GM12878 (cell line): ENCODE measurements around the gene IFI6. TPM values are rescaled to one million over a fixed set of nuclear protein-coding genes. Genes with fewer than 3 reads are reported as not detected.
"Not testable (repeated sequence)": the region's sequence is repeated elsewhere in the genome, so short reads cannot be mapped to it uniquely, and the experiment has no call there.

Experiments
- ATAC-seq: fragments of 200-7000 bp; cut with Tn5 transposase; 3 replicates; pipeline ENCODE4 v1.9.1; 2020; ENCODE audit warnings: mild to moderate bottlenecking, moderate library complexity
- BruUV-seq: library from RNA; stranded (reverse); fragments of 400-500 nt; replicated peaks from 2 replicates; lab custom pipeline; 2021; lab: Mats Ljungman, UMichigan
- CTCF ChIA-PET: fragments of 300-600 bp; sonication (Branson Sonifier 250); formaldehyde crosslinking; extraction: SDS; loops from one replicate; lab custom pipeline; 2021; ENCODE audit warnings: inconsistent platforms; lab: Yijun Ruan, JAX
- POLR2A ChIA-PET: fragments of 350-600 bp; formaldehyde crosslinking; extraction: SDS; loops from one replicate; lab custom pipeline; 2021; ENCODE audit warnings: inconsistent platforms; lab: Charles Lee
- RAD21 ChIA-PET: fragments of 300-600 bp; sonication (Branson Sonifier 250); formaldehyde crosslinking; loops from one replicate; lab custom pipeline; 2023; ENCODE audit warnings: antibody characterized with exemption; ENCODE audit not compliant: unreplicated experiment; lab: Charles Lee
- SMC1A ChIA-PET: fragments of 300-600 bp; sonication (Branson Sonifier 250); formaldehyde crosslinking; loops from one replicate; lab custom pipeline; 2023; ENCODE audit not compliant: unreplicated experiment, uncharacterized antibody; lab: Charles Lee
- DNase-seq: peaks from one replicate; pipeline ENCODE4 v3.0.0-alpha.2; 2011; ENCODE audit warnings: low read depth, low spot score
- FAIRE-seq: peaks from 3 replicates; lab custom pipeline; 2011; peaks lifted over from hg19 to GRCh38; lab: Jason Lieb, UNC
- H2AFZ ChIP-seq: 2 replicates; pipeline ENCODE4 v1.6.0; 2011; ENCODE audit warnings: low read depth, low read length, control low read depth; ENCODE audit not compliant: control insufficient read depth
- H3K27ac ChIP-seq: 2 replicates; pipeline ENCODE4 v1.5.1; 2011; ENCODE audit warnings: control low read depth; ENCODE audit not compliant: control insufficient read depth, insufficient read depth
- H3K27me3 ChIP-seq, 2 experiments: replicated peaks in 1 of 2; 2 replicates each; pipeline versions ENCODE4 v1.6.0 to v1.6.1; 2011; ENCODE audit warnings: low read length in 1 of 2; ENCODE audit not compliant: control insufficient read depth in 2 of 2, insufficient read depth in 2 of 2
- H3K36me3 ChIP-seq, 2 experiments: 2 replicates each; pipeline ENCODE4 v1.5.1; 2011; ENCODE audit warnings: low read length in 1 of 2; ENCODE audit not compliant: control insufficient read depth in 2 of 2, insufficient read depth in 2 of 2
- H3K4me1 ChIP-seq: 2 replicates; pipeline ENCODE4 v1.6.1; 2011; ENCODE audit warnings: mild to moderate bottlenecking, low read length, moderate library complexity, mixed read lengths; ENCODE audit not compliant: control insufficient read depth, insufficient read depth
- H3K4me2 ChIP-seq: 2 replicates; pipeline ENCODE4 v1.6.0; 2011; ENCODE audit warnings: control low read depth; ENCODE audit not compliant: control insufficient read depth, insufficient read depth
- H3K4me3 ChIP-seq: fragments of 200-600 bp; sonication (generic); 2 replicates; pipeline ENCODE4 v1.5.1; 2016
- H3K79me2 ChIP-seq: 2 replicates; pipeline ENCODE4 v1.6.0; 2011; ENCODE audit warnings: low read length; ENCODE audit not compliant: control insufficient read depth, insufficient read depth
- H3K9ac ChIP-seq: 2 replicates; pipeline ENCODE4 v1.8.0; 2011; ENCODE audit warnings: low read length, control low read depth, mixed read lengths; ENCODE audit not compliant: control insufficient read depth, insufficient read depth
- H3K9me3 ChIP-seq: replicated peaks from 3 replicates; pipeline ENCODE4 v1.5.1; 2011; ENCODE audit warnings: mild to moderate bottlenecking, low read length; ENCODE audit not compliant: control insufficient read depth, insufficient read depth
- H4K20me1 ChIP-seq: 2 replicates; pipeline ENCODE4 v1.6.0; 2011; ENCODE audit not compliant: control insufficient read depth, insufficient read depth
- CREM ChIP-seq: IDR thresholded peaks from 2 replicates; pipeline ENCODE4 v1.6.1; 2014; ENCODE audit warnings: antibody characterized with exemption, low read depth
- JUND ChIP-seq: IDR thresholded peaks from 2 replicates; pipeline ENCODE4 v1.6.1; 2012; ENCODE audit warnings: low read depth, mild to moderate bottlenecking, low read length, improper control_type of control experiment, moderate library complexity
- MEF2A ChIP-seq: IDR thresholded peaks from 2 replicates; pipeline ENCODE4 v1.6.1; 2011; ENCODE audit warnings: low read depth, mild to moderate bottlenecking, low read length, moderate library complexity; ENCODE audit not compliant: insufficient read depth
- POLR2AphosphoS2 ChIP-seq: IDR thresholded peaks from 2 replicates; pipeline ENCODE4 v1.6.1; 2011; ENCODE audit warnings: low read depth, mild to moderate bottlenecking, low read length, improper control_type of control experiment, moderate library complexity
- POU2F2 ChIP-seq: IDR thresholded peaks from 3 replicates; pipeline ENCODE4 v1.6.1; 2011; ENCODE audit warnings: low read depth, mild to moderate bottlenecking, low read length, borderline replicate concordance
- SIN3A ChIP-seq: IDR thresholded peaks from 2 replicates; pipeline ENCODE4 v1.6.1; 2012; ENCODE audit warnings: low read depth, low read length, improper control_type of control experiment
- STAT1 ChIP-seq: fragments of 450-650 bp; conservative IDR thresholded peaks from 2 replicates; pipeline ENCODE4 v1.6.1; 2014; ENCODE audit warnings: antibody characterized with exemption, mild to moderate bottlenecking
- TAF1 ChIP-seq: IDR thresholded peaks from 2 replicates; pipeline ENCODE4 v1.6.1; 2011; ENCODE audit warnings: mild to moderate bottlenecking, low read depth, low read length, borderline replicate concordance
- TARDBP ChIP-seq: IDR thresholded peaks from 2 replicates; pipeline ENCODE4 v1.6.1; 2016; ENCODE audit warnings: borderline replicate concordance
- ZBTB4 ChIP-seq: fragments of 450-650 bp; formaldehyde crosslinking; IDR thresholded peaks from 2 replicates; pipeline ENCODE4 v1.4.0; 2022; ENCODE audit warnings: mild to moderate bottlenecking, moderate library complexity
- WGBS: methylation state at CpG from one replicate; pipeline ENCODE4 v1.1.6; 2016; ENCODE audit warnings: low lambda C conversion rate; ENCODE audit not compliant: insufficient replicate concordance, insufficient coverage; ENCODE audit errors: missing lambda C conversion rate; 5-methylcytosine and 5-hydroxymethylcytosine counted together
- in situ Hi-C: fragments of 300-500 bp; cut with MboI; formaldehyde crosslinking; loops from 9 replicates; pipeline ENCODE4 v1.14.3; 2018; ENCODE audit warnings: mixed read lengths
- intact Hi-C: fragments of 100-400 bp; cut with micrococcal nuclease; formaldehyde crosslinking; loops from one replicate; pipeline ENCODE4 v1.14.2; 2022; ENCODE audit not compliant: unreplicated experiment
- polyA plus RNA-seq, 11 experiments: library from polyadenylated mRNA; depleted of rRNA in 4 of 11; unstranded in 6 of 11; stranded (reverse) in 5 of 11; fragments of >200 nt; fragmentation: Nextera tagmentation in 4 of 11; fragmentation: Illumina TruSeq in 1 of 11; extraction: Ambion mirVana in 4 of 11; extraction: Trizol in 1 of 11; gene quantifications; 1 replicate in 1 of 11; 2 replicates in 10 of 11; pipeline versions ENCODE4 v1.2.1 to v1.2.3, GENCODE V29; 2011 to 2016; ENCODE audit warnings: inconsistent platforms in 2 of 11, missing spikeins in 2 of 11, low read depth in 1 of 11
- total RNA-seq, 4 experiments: library from RNA; depleted of rRNA in 3 of 4; stranded (reverse); fragments of >200 nt in 3 of 4; fragmentation: Illumina TruSeq in 1 of 4; extraction: Trizol in 1 of 4; gene quantifications; 2 replicates each; pipeline versions ENCODE4 v1.2.1 to v1.2.3, GENCODE V29; 2013 to 2021
- TF ChIP-seq, protein P1 (sequence below): fragments of 450-650 bp; IDR thresholded peaks from 2 replicates; pipeline ENCODE4 v1.6.1; 2017; ENCODE audit warnings: borderline replicate concordance

Gene IFI6
- total and polyA plus RNA-seq, 10 of the 15 experiments (the other 5 are each of a cell fraction or from before 2014, with no cell fraction given), result 5.6 to 123 (median 69.0) TPM

GRCh38 chr1:27704958-27705357 lies 33.0 kb upstream of the IFI6 start:
- intact Hi-C loops, result no loop called here
- ChIA-PET RAD21 (interaction anchor here (0.8 kb wide), 1 partner anchor 20 kb away, joined by 3 read pairs; the partner anchor contains the start of gene FAM76A), SMC1A (interaction anchor here (0.7 to 2.1 kb wide), 5 partner anchors 34 to 69 kb away, joined by 3 to 6 read pairs (median 3); no protein-coding TSS in a partner anchor), CTCF (interaction anchor here (0.8 to 1.0 kb wide), 2 partner anchors 13 to 659 kb away, joined by 3 read pairs; no protein-coding TSS in a partner anchor), POLR2A (interaction anchor here (0.6 to 0.8 kb wide), 2 partner anchors 69 to 105 kb away, joined by 3 to 5 read pairs; no protein-coding TSS in a partner anchor)
- WGBS, result 24% methylated on average over 4 of the region's 4 CpGs
- ATAC-seq, result no peak
- no peak for TF ChIP-seq MEF2A
- no peak for TF ChIP-seq TARDBP
- TF ChIP-seq POU2F2, result no peak
- TF ChIP-seq TAF1, result no peak
- TF ChIP-seq, protein P1, sequence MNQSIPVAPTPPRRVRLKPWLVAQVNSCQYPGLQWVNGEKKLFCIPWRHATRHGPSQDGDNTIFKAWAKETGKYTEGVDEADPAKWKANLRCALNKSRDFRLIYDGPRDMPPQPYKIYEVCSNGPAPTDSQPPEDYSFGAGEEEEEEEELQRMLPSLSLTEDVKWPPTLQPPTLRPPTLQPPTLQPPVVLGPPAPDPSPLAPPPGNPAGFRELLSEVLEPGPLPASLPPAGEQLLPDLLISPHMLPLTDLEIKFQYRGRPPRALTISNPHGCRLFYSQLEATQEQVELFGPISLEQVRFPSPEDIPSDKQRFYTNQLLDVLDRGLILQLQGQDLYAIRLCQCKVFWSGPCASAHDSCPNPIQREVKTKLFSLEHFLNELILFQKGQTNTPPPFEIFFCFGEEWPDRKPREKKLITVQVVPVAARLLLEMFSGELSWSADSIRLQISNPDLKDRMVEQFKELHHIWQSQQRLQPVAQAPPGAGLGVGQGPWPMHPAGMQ, result no peak
- no peak for TF ChIP-seq ZBTB4
- TF ChIP-seq CREM, result no peak
- TF ChIP-seq POLR2AphosphoS2, result no peak
- no peak for TF ChIP-seq STAT1
- TF ChIP-seq SIN3A, result no peak
- TF ChIP-seq JUND, result no peak
- Histone ChIP-seq H3K27ac (no peak overlapping the region), H3K9me3 (peaks cover 4% of the 10 kb centered on the region; the same call in 2 of the 3 replicates), H3K4me1 (no peaks in the 10 kb centered on the region), H3K27me3 (no peaks in the 10 kb centered on the region; a peak in 1 of 4 replicates), H3K4me3 (no peak overlapping the region), H3K4me2 (no peak overlapping the region), H3K36me3 (no peaks in the 10 kb centered on the region), H3K9ac (no peak overlapping the region), H3K79me2 (no peaks in the 10 kb centered on the region), H4K20me1 (no peaks in the 10 kb centered on the region), H2AFZ (no peak overlapping the region)
- no TSS peak for BruUV-seq
- DNase-seq, result no peak
- no peak for FAIRE-seq
- in situ Hi-C loops, result no loop called here

DNA sequence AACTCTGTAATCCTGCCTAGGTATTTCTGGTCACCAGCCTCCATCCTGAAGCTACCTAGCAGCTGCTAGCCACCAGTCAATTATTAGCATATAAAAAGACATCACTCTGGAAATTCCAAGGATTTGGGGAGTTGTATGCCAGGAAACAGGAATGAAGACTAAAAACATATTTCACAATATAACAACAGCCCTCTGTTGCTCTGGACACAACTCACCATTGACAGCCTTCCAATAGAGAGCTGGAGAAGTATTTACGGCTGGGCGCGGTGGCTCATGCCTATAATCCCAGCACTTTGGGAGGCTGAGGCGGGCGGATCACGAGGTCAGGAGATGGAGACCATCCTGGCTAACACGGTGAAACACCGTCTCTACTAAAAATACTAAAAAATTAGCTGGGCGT lies 24.8 kb upstream of the IFI6 start:
- H3K9ac ChIP-seq, H3K27me3 ChIP-seq, H3K4me3 ChIP-seq, intact Hi-C loops, H3K4me2 ChIP-seq, H3K79me2 ChIP-seq, H2AFZ ChIP-seq, DNase-seq, BruUV-seq, FAIRE-seq, H3K4me1 ChIP-seq, H3K9me3 ChIP-seq, RAD21 ChIA-PET, in situ Hi-C loops, H3K27ac ChIP-seq, H3K36me3 ChIP-seq, ATAC-seq, H4K20me1 ChIP-seq, SMC1A ChIA-PET: not testable (repeated sequence)
- POLR2A ChIA-PET, result interaction anchor here (0.6 kb wide), 1 partner anchor 173 kb away, joined by 4 read pairs; no protein-coding TSS in a partner anchor
- 66% methylated on average over 9 of the region's 9 CpGs for WGBS
- CTCF ChIA-PET, result interaction anchor here (1.1 to 1.4 kb wide), 4 partner anchors 23 to 90 kb away, joined by 3 to 4 read pairs (median 4); no protein-coding TSS in a partner anchor
